GM19468 (cell line): Measurements from ENCODE around the gene DNAI7.
A peak's percentile ranks its signal among the peaks of the same experiment; 100 is the strongest.

Experiments
- ATAC-seq: cut with Tn5 transposase; IDR thresholded peaks from one replicate; pipeline ENCODE4 v1.9.1; 2021; ENCODE audit warnings: mild to moderate bottlenecking, moderate library complexity, moderate number of reproducible peaks; ENCODE audit not compliant: unreplicated experiment; ENCODE audit errors: extremely low read depth

The DNAI7 gene

GRCh38 chr12:25110260-25110659 is 84.7 kb downstream of the DNAI7 start:
- no peak for ATAC-seq

GRCh38 chr12:25107920-25108319 is 87.0 kb downstream of the DNAI7 start:
- peak; percentile 91 for ATAC-seq

- ATAC-seq = no peak
Measured at GRCh38 chr12:25106818-25107217, 88.1 kb downstream of the DNAI7 start.

- ATAC-seq = no peak
Measured at GRCh38 chr12:25102402-25102801, 92.6 kb downstream of the DNAI7 start.

DNA sequence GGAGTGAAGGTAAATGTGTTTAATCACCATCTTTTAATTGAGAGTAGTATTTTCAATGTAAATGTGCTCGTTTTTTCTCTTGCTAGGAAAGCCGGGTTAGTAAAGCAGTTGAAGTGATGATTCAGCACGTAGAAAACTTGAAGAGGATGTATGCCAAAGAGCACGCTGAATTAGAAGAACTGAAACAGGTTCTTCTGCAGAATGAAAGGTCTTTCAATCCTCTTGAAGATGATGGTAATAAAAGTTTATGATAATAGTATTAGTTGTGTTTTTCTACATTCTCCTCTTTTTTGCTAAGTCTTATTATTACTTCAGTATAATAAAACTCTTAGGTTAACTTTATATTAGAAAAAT is 93.9 kb downstream of the DNAI7 start:
- ATAC-seq = no peak

- no peak for ATAC-seq
Measured at GRCh38 chr12:25100194-25101091, 94.5 kb downstream of the DNAI7 start.

GRCh38 chr12:25099010-25099409 is 96.0 kb downstream of the DNAI7 start:
- ATAC-seq = no peak

DNA sequence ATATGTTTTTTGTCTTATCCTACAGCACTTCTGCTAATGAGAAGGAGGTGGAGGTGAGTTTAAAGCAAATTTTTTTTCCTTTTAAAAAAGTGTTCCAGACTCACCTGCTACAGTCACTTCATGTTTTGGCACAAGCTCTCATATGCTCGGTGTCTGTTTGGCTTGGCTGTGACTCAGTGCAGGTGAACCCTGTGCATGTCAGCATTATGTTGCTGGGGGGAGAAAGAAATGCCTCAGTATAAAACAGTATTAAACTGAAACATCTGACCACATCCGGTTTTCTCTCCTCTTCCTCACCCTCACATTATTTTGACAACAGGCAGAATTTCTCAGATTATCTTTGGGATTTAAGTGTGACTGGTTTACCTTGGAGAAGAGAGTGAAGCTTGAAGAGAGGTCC is 105.2 kb downstream of the DNAI7 start:
- ATAC-seq = no peak

GRCh38 chr12:25087596-25087995 is 107.4 kb downstream of the DNAI7 start:
- ATAC-seq = no peak

DNA sequence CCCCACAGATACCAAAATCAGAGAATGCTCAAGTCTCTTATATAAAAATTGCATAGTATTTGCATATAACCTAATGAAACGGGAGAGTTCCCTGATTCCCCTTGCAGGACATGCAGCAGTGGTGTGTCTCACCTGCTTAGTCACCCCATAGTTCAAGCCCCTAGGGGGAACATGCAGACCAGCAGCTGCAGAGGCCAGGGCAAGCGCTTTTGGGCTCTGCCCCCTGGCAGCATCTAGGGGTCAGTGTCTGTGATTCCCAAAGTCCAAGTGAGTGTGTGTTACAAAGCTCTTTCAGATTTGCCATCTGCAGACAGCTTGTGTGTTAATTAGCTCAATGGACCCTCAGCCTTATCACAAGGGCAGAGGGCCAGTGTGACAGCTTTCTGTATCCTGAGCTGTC is 110.1 kb downstream of the DNAI7 start:
- ATAC-seq = no peak

GRCh38 chr12:25083211-25083610 is 111.7 kb downstream of the DNAI7 start:
- ATAC-seq = no peak

DNA sequence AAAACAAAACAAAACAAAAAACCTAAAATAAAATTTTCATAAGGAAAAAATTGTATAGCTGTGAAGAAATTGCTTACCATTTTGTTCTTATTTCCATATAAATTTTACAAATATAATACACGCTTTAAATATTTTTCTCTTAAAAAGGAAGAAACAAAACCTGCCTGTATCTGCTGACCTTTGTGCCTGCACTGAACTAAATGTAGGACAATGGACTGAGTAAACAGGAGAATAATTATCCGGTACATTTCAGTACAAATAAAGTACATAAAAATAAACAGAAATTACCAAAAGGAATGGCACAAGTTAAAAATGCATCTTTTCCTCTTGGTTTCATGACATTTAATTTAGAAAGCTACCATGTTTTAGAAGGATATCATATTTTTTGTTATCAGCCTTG is 112.3 kb downstream of the DNAI7 start:
- ATAC-seq = no peak

DNA sequence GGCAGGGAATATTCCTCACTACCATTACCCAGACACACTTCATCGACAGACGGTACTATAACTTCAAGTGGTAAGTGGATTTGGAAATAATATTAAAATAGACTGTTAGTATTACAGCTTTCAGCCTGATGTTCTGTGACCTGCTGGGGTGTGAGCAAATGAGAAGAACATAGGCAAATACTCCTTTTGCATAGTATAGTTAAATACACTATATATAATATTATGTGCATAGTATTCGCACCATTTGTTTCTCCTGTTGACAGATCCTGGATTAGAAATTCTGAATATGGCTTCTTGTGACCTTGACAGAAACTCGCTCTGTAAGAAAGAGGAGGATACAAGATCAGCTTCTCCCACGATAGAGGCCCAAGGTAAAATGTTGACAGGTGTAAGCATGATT is 115.6 kb downstream of the DNAI7 start:
- ATAC-seq = no peak

GRCh38 chr12:25074954-25075353 is 120.0 kb downstream of the DNAI7 start:
- ATAC-seq = peak; percentile 25

GRCh38 chr12:25074113-25074512 is 120.8 kb downstream of the DNAI7 start:
- ATAC-seq = no peak

GRCh38 chr12:25072906-25073650 is 121.9 kb downstream of the DNAI7 start:
- no peak for ATAC-seq

DNA sequence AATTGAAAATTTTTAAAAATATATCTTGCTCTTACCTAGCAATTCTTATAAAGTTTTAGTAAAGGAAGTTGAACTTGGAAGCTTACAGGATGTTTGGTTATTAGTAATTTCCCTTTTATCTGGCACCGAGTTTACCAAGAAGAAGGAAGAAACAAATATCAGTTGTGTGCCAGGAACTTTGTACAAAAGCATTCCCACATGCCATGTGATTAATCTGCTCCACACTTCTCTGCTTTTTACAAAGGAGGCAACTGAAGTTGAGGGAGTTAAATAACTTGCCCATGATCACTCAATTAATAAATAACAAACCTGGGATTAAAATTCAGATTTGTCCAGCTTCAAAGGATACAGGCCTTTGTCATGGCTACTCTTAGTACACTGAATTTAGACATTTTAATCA is 123.6 kb downstream of the DNAI7 start:
- ATAC-seq = no peak

GRCh38 chr12:25069224-25069623 is 125.7 kb downstream of the DNAI7 start:
- no peak for ATAC-seq

- no peak for ATAC-seq
Measured at GRCh38 chr12:25065035-25065434, 129.9 kb downstream of the DNAI7 start.

- no peak for ATAC-seq
Measured at GRCh38 chr12:25063873-25064628, 130.9 kb downstream of the DNAI7 start.

GRCh38 chr12:25058658-25059058 is 136.3 kb downstream of the DNAI7 start:
- ATAC-seq = peak; percentile 38
